Effector CD8-positive, alpha-beta T cell (primary cell): ENCODE measurements around the gene ZDBF2.
"Not testable (repeated sequence)": the region's sequence is repeated elsewhere in the genome, so short reads cannot be mapped to it uniquely, and the experiment has no call there.

ENCODE experiments used
- DNase-seq: peaks from one replicate; lab custom pipeline; 2025; lab: John Stamatoyannopoulos, UW

Gene ZDBF2

GRCh38 chr2:206259376-206260187 is 14.9 kb upstream of the ZDBF2 start:
- no peak for DNase-seq

GRCh38 chr2:206260188-206261012 is 14.1 kb upstream of the ZDBF2 start:
- no peak for DNase-seq

GRCh38 chr2:206263959-206264603 is 10.4 kb upstream of the ZDBF2 start:
- DNase-seq, result no peak

GRCh38 chr2:206266130-206267125 is 8.0 kb upstream of the ZDBF2 start:
- DNase-seq, result no peak

GRCh38 chr2:206267567-206267966 is 6.9 kb upstream of the ZDBF2 start:
- no peak for DNase-seq

GRCh38 chr2:206271065-206271464 is 3.4 kb upstream of the ZDBF2 start:
- no peak for DNase-seq

GRCh38 chr2:206273905-206274304 is 558 bp upstream of the ZDBF2 start:
- no peak for DNase-seq

- DNase-seq, result no peak
Observed at GRCh38 chr2:206275312-206276055, 1.0 kb downstream of the ZDBF2 start.

- DNase-seq, result no peak
Observed at GRCh38 chr2:206276169-206276942, 1.9 kb downstream of the ZDBF2 start.

GRCh38 chr2:206277503-206277902 is 3.0 kb downstream of the ZDBF2 start:
- DNase-seq, result no peak

GRCh38 chr2:206282746-206283145 is 8.3 kb downstream of the ZDBF2 start:
- no peak for DNase-seq

GRCh38 chr2:206287197-206287596 is 12.7 kb downstream of the ZDBF2 start:
- no peak for DNase-seq

GRCh38 chr2:206289391-206289790 is 14.9 kb downstream of the ZDBF2 start:
- no peak for DNase-seq

GRCh38 chr2:206296128-206296527 is 21.7 kb downstream of the ZDBF2 start:
- no peak for DNase-seq

- DNase-seq, result not testable (repeated sequence)
Observed at GRCh38 chr2:206299608-206300007, 25.1 kb downstream of the ZDBF2 start.

GRCh38 chr2:206305523-206306245 is 31.2 kb downstream of the ZDBF2 start:
- no peak for DNase-seq

GRCh38 chr2:206311026-206311425 is 36.6 kb downstream of the ZDBF2 start:
- DNase-seq, result no peak

GRCh38 chr2:206316141-206316540 is 41.7 kb downstream of the ZDBF2 start:
- DNase-seq, result no peak

- DNase-seq, result no peak
Observed at GRCh38 chr2:206323033-206323432, 48.6 kb downstream of the ZDBF2 start.
